ENCODE results near the gene GNS. TPM values are rescaled to one million over a fixed set of nuclear protein-coding genes. Genes with fewer than 3 reads are reported as not detected.

The GNS gene
- total RNA-seq, 1 donor from 2014 or later: 346 TPM

DNA sequence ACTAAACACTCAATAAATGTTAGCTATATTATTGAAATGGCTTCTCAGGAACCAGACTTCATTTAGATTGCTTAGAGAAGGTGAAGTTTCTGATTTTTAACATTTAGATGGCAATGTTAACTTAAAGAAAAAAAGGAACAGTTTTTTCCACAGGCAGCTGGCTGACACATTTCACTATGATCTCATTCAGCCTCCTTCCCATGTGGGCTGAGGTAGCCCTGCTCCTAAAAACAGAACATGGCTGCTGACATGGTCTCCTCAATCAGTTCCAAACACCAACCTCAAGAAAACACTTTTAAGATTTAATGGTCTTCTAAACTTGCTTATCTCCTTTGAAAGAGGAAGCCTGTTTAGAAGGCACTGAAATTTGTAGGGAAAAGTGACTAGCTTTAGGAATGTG lies 23.8 kb downstream of the GNS start:
- no peak for DNase-seq

DNA sequence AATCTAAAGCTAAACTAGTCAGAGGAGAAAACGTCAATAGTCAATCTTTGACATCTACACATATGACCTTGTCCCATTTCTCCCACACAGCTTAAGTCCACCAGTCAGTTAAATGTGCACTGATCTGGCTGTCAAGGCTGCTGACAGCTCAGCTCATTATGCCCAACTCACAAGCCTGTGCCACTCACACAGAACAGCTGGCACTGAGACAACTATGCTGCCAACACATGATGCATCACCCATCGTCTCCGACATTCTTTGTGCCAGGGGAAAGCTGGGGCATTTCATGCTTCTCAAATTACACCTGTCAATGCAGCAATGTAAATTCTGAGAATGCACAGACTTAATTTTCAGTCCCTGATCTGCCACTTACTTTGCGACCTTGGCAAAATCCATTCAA lies 25.3 kb downstream of the GNS start:
- DNase-seq: peak; percentile 48

DNA sequence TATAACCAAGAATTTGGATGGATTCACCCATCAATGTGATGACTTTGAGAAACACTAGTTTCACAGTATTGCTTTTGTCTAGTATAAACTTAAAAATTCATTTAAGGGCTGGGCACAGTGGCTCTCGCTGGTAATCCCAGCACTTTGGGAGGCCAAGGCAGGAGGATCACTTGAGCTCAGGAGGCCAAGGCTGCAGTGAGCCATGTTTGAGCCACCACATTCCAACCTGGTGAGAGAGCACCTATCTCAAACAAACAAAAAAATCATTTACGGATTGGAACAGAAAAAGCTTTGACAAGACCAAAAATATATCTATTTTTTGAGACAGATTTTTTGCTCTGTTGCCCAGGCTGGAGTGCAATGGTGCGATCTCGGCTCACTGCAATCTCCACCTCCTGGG lies 27.5 kb downstream of the GNS start:
- no peak for DNase-seq

DNA sequence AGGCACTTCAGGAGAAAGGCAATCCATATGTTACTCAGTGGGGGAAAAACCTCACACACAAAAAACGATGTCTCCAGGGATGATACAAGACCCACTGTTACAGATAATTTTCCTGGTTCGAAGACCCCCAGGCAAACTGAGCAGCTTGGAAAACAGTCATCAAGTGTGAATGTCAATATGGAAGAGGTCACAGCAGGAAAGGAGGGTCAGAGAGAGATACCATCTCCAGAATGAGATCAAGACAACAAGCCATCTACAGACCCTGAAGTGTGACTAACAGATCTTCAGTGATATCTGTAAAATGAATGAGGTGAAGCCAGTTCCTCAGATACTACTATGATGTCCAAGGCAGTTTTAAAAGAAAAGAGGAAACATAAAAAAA lies 28.6 kb downstream of the GNS start:
- DNase-seq: peak; percentile 17

DNA sequence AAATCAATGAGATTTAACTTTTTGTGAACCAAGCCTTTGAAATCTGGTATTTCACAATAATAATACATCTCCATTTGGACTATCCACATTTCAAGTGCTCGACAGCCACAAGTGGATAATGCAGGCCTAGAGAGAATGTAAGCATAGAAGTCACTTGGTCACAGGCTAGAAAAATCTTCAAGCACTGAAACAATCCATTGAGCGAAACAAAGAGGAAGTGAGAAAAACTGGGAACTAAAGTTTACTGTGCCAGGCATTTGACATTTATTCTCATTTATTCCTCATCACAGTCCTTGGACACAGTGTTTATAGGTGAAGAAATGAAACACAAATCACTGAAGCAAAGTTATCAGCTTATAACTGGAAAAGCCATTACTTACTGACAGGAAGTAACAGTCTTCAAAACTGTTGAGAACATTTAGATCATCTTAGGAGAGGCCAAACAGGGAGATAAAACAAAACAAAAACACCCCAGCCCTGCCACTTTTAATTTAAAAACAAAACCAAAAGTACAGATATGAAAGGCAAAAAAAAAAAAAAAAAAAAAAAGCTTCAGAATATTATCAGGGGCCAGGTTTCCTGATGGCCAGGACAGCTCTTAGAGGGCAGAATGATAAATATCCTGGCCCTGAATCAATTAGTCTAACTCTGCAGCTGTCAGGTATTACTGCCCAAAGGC lies 29.2 kb downstream of the GNS start:
- DNase-seq: peak; percentile 31

DNA sequence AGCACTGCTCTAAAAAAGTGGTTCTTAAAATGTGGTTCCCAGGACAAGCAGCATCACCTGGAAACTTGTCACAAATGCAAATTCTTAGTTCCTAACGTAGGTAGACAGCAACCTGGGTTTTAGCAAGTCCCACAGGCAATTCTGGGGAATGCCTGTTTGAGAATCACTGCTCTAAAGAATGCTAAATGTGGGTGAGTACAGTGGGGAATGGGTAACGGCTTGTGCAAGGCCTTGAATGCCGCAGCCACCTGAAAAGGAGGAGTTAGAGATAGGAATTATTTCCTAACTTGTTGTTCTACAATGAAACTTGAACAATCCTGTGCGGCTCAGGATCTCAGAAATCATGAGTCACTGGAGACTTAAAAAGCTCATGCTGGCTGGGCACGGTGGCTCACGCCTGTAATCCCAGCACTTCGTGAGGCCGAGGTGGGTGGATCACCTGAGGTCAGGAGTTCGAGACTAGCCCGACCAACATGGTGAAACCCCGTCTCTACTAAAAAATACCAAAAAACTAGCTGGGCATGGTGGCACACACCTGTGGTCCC lies 34.9 kb downstream of the GNS start:
- DNase-seq: no peak

DNA sequence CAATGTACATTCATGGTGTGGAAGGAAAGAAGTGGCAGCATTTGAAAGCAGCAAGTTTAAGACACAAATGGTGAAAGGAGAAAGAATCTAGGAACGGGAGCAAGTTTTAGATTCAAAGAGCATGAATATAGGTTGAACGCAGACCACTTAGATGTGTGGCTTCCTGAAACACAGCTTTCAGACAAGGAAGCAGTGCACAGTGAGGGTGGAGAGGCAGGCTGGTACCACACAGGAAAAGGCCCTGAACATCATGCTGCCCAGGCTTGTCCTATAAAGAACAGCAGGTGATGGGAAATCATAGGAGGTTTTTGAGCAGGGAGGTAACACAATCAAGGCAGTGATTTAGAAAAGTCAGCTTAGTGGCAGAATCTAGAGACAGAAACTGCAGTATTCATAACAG lies 35.6 kb downstream of the GNS start:
- no peak for DNase-seq

DNA sequence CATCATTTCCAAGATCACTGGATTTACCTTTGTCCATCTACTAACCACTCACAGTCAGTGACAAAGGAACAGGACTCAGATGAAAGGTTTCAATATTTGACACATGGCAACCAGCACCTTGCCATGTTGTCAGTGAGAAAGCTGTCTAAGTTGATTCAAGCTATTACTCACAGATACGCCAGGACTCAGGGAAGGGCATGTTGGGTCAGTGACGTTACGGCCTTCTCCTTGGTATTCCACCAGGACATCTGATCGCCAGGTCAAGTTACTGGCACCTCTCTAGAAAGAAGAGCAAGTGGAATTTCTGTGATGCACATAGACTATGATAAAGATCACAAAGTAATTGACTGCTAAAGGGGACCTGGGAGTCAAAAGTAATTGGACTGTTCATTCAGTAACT lies 36.4 kb downstream of the GNS start:
- DNase-seq: no peak

DNA sequence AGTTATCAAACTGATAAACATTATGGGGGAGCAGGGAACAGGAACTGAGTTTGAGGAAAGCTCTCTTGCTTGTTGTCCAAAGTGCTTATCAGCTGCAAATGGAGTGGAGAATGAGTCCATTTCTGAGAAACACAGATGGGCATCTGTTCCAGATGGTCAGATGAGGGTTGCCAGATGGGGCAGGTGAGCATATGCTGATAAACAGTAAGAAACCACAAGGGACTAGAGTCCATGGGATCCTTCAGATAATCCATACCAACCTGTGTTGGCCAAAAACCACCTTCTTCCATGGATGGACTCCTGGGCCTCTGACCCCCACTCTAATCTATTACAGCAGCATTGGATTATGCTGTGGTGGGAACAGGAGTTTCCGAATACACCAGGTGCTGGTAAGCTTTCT lies 38.3 kb downstream of the GNS start:
- no peak for DNase-seq

DNA sequence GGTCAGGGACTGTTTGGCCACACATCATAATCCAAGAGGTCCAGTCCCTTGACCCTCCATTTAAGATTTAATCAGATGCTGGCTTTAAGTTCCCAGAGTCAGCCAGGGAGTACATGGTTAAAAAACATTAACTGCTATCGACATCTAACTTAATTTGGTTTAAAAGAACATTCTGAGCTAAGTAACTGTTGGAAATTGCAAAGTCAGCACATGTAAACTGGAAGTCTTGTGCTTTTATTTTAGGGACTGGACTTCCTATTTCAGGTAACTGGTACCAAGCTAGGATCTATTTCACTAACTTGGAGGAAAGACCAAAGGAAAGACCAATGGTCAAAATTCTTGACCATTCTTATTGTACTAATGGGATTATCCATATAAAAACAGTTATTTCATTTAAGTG lies 40.6 kb downstream of the GNS start:
- no peak for DNase-seq

DNA sequence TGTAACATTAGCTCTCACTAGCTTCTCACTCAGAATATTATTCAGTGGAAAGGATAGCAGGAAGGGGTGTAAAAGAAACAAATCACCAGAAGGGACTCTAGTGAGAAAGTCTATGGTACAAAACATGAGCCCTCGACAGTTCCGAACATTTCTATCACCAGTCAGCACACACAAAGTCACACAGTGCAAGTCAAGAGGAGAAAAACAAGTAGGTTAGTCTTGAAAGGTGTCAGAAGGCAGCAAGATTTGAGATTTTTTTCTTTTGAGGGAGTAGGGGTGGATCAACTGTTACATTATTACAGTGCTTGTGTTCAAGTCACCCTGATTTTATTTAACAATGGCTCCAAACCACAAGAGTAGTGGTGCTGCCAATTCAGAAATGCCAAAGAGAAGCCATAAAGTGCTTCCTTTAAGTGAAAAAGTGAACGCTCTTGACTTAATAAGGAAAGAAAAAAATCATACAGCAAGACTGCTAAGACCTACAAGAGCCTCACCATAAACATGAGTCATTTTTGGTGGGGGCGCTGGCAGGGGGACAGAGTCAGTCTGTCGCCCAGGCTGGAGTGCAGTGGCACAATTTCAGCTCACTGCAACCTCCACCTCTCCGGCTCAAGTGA lies 42.3 kb downstream of the GNS start:
- DNase-seq: no peak

DNA sequence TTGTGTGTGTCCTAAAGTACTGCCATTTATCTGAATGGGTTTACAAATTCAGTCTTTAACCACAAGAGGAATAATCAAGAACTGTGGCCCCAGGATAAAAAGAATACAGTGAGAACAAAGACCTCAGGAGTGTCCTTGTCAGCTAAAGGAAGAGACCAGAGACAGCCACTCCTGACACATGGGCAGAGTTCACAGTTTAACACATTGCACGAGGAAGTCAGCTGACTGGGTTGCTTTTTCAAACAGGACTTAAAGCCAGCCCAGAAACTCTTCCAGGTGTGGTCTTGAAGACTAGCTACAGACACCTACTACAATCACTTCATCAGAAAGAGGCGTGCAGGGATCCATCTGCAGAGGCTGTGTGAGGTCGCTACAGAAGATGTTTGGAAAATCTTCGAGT lies 42.8 kb downstream of the GNS start:
- DNase-seq: no peak

DNA sequence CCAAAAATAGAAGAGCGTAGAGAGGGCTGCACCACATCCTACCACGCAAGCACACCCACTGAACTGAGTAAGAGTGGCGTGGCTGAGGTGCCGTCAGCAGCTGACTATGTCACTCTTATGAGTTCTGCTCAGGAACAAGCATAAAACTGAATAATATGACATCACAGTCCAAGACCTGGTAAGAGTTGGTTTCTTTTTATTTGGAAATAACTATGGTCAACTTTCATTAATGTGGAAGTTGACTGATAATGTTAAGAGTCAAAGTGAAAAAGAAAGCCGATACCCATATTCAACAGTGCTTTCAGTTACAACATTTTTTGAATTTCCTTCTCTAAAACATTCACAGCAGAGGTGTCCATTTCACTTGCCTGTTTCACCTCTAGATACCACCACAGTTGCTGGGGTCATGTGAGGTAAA lies 44.6 kb downstream of the GNS start:
- DNase-seq: no peak

DNA sequence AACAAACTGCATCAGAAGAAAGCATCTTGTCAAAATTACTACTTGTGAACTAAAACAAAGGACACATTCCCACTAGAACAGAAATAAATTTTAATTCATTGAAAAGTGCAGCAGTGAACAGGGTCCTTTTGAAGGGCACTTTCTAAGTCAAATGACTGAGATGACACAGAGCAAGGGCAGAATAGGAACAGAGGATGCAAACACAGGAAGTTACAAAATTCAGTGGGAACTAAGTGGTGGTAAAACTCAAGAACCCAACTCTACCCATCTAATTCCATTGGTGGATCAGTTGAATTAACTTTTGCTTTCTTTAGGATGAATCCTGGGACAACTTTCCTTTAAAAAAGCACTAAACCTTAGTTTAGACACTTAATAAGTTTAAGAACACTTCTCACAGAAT lies 45.8 kb downstream of the GNS start:
- DNase-seq: no peak

DNA sequence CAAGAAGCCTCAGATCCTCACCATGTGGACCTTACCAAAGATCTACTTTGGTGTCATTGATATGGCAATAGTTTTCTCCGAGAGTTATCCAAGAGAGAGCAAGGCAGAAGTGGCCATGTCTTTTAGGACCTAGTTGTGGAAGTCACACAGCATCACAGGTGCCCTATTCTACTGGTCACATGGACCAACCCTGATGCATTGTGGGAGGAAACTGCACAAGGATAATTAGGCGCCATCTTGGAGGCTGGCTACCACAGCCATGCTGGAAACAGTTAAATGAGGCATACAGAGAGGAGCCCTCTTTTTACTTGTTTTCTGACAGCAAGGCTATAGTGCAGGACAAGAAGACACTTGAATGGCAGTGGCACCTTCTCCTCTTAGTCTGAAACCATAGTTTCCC lies 49.8 kb downstream of the GNS start:
- no peak for DNase-seq

DNA sequence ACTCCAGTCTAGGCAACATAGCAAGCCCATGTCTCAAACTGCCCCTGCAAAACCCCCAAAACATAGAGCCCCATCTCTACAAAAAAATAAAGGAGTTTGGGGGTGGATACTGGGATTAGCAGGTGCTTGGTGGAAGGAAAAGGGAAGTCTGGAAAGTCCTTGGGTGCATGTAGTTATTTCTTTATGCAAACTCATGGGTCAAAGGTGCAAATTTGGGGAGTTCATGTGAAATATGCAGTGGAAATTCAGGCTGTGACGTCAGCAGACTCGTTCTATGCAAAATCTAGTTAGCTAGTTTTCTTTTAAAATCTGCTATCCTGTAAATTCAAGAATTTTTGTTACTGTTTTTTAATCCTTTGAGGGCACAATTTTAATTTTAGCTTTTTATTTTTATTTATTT lies 51.3 kb downstream of the GNS start:
- no peak for DNase-seq

DNA sequence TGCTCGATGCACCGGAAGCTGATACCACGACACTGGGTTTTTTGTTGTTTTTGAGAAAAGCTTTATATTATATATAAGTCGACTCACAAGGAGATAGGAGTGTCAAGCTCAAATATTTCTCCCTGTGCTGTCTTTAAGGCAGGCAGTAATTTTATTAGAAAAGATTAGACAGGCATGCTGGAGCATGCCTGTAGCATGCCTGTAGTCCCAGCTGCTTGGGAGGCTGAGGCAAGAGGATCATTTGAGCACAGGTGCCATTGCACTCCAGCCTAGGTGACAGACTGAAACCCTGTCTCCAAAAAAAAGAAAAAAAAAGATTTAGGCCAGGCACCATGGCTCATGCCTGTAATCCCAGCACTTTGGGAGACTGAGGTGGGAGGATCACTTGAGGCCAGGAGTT lies 51.8 kb downstream of the GNS start:
- no peak for DNase-seq

DNA sequence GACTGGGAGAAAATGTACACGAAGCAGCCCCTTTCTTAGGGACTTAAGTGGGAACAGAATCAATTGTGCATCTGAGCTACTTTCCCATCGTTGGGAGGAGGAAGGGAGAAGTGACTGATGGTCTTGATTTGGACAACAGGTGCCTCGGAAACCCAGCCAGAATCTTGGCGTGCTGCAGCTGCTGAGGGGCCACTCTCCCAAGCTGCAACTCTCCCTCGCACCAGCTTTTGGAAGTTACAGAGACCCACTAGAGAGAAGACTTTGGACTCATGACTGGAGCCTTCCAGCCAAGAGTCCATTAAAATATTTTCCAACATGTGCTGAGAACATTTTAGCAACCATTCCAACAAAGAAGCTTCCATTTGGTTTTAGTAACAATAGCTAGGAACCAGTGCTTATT lies 52.3 kb downstream of the GNS start:
- DNase-seq: no peak

DNA sequence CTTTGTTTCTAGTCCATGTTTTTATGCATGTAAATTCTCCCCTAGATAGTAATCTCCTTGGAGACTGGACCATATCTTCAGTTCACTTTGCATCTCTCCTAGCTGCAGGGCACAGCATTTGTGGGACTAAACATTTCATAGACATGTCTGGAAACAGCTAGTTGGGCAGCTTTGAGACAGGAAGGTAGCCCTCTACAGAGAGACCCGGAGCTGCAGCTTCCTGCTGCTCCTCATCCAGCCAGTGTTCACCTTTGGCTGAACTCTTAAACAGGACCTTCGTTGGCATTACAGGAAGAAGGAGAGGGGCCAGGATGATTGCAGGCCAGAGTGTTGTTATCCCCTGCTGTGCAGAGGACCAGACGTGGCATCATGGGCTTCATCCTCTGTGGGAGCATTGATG lies 52.9 kb downstream of the GNS start:
- peak; percentile 57 for DNase-seq

DNA sequence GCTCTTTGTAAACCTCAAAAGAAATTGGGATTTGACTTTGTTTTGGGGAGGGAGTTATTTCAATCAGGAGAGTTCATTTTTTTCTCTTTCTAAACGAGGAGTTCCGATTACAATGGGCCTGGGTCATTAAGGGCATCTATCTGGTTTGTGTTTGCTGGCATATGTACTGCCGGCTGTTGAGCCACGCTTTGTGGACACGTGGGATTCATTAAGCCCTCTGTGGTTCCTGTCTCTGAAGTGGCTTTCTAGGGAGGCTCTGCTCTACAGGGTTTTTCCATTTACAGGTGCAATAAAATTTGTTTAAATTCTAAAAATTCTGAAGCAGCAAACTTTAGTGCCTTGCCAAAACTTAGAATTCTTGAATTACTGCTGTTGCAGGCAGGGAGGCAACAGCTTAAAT lies 57.9 kb downstream of the GNS start:
- peak; percentile 47 for DNase-seq

DNA sequence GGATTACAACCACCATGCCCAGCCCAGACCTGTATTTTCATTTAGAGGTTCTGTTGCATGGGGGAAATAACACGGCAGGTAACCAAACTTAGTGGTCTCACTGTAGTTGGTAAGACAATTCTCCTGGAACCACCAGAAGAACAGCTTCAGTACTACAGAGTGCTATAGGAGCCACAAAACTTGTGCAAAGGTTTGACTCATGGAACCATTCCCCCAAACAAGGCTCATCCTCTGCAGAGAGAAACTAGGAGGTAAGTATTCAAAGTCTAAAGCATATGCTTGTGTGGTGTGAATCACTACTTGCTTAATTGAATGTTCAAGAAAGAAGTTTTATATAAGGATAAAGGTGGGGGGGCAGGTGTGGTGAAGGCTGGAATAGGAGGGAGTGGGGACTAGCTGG lies 58.7 kb downstream of the GNS start:
- DNase-seq: no peak

DNA sequence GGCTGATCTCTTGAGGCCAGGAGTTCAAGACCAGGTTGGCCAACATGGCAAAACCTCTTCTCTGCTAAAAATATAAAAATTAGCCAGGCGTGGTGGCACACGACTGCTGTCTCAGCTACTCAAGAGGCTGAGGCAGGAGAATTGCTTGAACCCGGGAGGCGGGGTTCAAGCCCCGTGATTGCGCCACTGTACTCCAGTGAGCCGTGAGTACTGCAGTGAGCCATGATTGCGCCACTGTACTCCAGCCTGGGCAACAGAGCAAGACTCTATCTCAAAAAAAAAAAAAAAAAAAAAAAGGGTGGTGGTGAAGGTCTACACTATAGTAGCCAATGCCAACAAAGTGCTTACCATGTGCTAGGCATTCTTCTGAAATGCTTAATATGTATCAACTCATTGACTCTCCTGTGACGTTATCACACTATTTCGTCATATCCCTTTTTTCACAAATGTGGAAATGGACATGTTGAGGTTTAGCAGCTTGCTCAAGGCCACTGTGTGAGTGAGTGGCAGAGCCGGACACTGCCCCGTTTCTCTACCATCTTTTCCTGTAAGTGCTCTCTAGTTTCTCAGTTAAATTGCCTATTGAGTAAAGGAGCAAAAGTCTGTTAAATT lies 59.6 kb downstream of the GNS start:
- no peak for DNase-seq

DNA sequence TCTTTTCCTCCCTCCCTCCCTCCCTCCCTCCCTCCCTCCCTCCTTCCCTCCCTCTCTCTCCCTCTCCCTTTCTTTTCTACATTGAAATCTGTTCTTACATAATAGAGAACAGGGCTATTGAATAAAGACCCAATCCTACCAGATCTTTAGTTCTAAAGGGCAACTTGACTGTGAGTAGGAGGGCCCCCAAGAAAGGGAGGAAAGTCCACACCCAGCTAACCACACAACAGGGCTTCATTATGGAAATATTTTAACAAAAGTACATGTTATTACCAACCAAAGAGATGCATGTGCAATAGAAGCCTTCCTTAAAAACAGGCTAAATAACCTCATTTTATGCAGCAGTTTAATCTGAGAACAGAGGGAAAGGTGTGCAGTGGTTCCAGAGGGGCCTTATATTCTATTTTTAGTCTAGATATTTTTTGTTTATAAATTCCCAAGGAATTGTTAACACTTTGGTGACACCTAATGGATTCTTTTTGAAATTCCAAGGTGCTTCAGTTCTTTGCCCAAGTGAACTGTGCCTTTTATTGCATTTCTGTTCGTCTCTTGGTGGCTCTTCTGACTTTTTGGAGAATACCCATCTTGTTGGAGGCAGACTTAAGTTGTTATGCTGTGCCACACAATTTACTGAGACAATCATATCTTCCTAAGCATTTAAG lies 63.0 kb downstream of the GNS start:
- DNase-seq: peak; percentile 62

DNA sequence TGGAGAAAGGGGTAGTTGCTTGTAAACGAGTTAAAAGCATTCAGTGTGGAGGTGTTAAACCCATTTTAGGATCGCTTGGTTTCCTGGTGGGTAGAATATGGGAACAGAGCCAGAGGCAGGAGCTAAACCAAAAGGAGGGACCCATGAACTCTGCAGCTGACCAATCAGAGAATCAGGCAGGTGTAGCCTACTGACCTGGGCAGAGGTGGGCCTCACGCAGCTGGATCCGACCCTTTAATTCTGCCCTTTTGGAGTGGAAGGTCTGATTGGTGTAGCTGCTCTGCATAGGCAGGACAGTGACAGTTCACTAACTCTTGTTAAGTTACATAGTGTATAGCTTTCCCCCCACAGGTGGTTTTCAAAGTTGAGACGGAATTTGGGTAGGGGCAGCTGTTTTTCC lies 63.7 kb downstream of the GNS start:
- DNase-seq: no peak

Data from dermis blood vessel endothelial cell (primary cell).